K562 (cell line): Measurements from ENCODE around the gene TMEM63C.

ENCODE experiments used
- ELF1 ChIP-seq: fragments of 200-800 bp; sonication (Bioruptor generic); IDR thresholded peaks from 2 replicates; pipeline ENCODE4 v1.6.1; 2016; ENCODE audit warnings: missing genetic modification characterization, missing compliant biosample characterization
- HDAC2 ChIP-seq: fragments of 450-650 bp; IDR thresholded peaks from 2 replicates; pipeline ENCODE4 v1.6.1; 2016; ENCODE audit warnings: mild to moderate bottlenecking
- JUNB ChIP-seq: fragments of 450-650 bp; formaldehyde crosslinking; conservative IDR thresholded peaks from 2 replicates; pipeline ENCODE4 v1.4.0; 2020; ENCODE audit warnings: mild to moderate bottlenecking
- RCOR1 ChIP-seq, 2 experiments: IDR thresholded peaks; 2 replicates each; pipeline ENCODE4 v1.6.1; 2012; ENCODE audit warnings: low read depth in 2 of 2, low read length in 2 of 2, borderline replicate concordance in 1 of 2, improper control_type of control experiment in 1 of 2
- ZBTB2 ChIP-seq: fragments of 450-650 bp; IDR thresholded peaks from 2 replicates; pipeline ENCODE4 v1.6.1; 2016; ENCODE audit warnings: antibody characterized with exemption
- ZNF217 ChIP-seq: sonication (generic); formaldehyde crosslinking; IDR thresholded peaks from 2 replicates; pipeline ENCODE4 v1.8.0; 2022; ENCODE audit warnings: mild to moderate bottlenecking, missing genetic modification reagents
- ZNF561 ChIP-seq: fragments of 450-650 bp; formaldehyde crosslinking; conservative IDR thresholded peaks from 2 replicates; pipeline ENCODE4 v1.4.0; 2020; ENCODE audit warnings: mild to moderate bottlenecking, moderate library complexity

DNA sequence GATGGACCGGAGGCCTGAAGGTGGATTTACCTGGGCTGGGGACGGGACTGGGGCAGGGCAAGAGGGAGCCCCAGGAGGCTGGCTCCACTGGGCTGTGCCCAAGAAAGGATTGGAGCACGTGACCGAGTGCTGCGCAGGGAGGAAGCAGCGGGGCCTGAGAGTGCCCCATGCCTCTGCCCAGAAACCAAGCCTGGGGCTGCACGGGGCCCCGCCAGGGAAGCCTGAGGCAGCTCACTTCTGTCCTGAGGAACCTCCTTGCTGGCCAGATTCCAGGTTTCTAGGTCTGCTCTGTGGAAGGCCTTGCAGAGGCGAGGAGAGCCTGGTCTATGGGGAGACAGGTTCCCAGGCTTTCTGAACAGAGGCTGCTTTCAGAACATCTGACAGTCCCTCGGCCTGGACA is 79.0 kb downstream of the TMEM63C start:
- TF ChIP-seq JUNB (CRISPR knock-in tag) = no peak
- no peak for TF ChIP-seq ZNF217
- no peak for TF ChIP-seq HDAC2
- no peak for TF ChIP-seq ZNF561 (CRISPR knock-in tag)
- TF ChIP-seq ZBTB2 = no peak
- TF ChIP-seq RCOR1 (IDR thresholded peaks at IDR 0.05; ENCODE audit: borderline replicate concordance in 1 of 2, low read depth in 2 of 2, low read length in 2 of 2) = no peak
- no peak for TF ChIP-seq ELF1 (tag)
